Caco-2 (cell line): ENCODE results near the gene DIAPH3. TPM values are rescaled to one million over a fixed set of nuclear protein-coding genes. Genes with fewer than 3 reads are reported as not detected.
A peak's percentile ranks its signal among the peaks of the same experiment; 100 is the strongest.

Source experiments
- BruUV-seq: library from RNA; stranded (reverse); fragments of 400-500 nt; replicated peaks from 2 replicates; lab custom pipeline; 2021; lab: Mats Ljungman, UMichigan
- CTCF ChIA-PET: fragments of 300-600 bp; sonication (Branson Sonifier 250); formaldehyde crosslinking; loops from one replicate; lab custom pipeline; 2022; ENCODE audit warnings: antibody characterized with exemption; lab: Charles Lee
- POLR2A ChIA-PET: fragments of 300-600 bp; sonication (Branson Sonifier 250); formaldehyde crosslinking; loops from one replicate; lab custom pipeline; 2022; ENCODE audit warnings: antibody characterized with exemption; lab: Charles Lee
- DNase-seq, 2 experiments: peaks; one replicate each; pipeline versions ENCODE4 v3.0.0 to v3.0.0-alpha.2; 2020 to 2022
- H3K27me3 ChIP-seq: replicated peaks from 2 replicates; pipeline ENCODE4 v1.6.0; 2011; ENCODE audit warnings: low read length; ENCODE audit not compliant: control insufficient read depth, insufficient read depth
- H3K36me3 ChIP-seq: 2 replicates; pipeline ENCODE4 v1.5.1; 2011; ENCODE audit warnings: low read length; ENCODE audit not compliant: control insufficient read depth, insufficient read depth
- H3K4me1 ChIP-seq: fragments of 250-450 bp; sonication (Bioruptor Pico); 2 replicates; pipeline ENCODE4 v1.5.1; 2020; ENCODE audit warnings: mild to moderate bottlenecking
- H3K4me3 ChIP-seq: 2 replicates; pipeline ENCODE4 v1.5.1; 2011; ENCODE audit warnings: low read depth, mild to moderate bottlenecking, control low read depth, low read length
- H3K9me3 ChIP-seq: fragments of 250-450 bp; sonication (Bioruptor Pico); 2 replicates; pipeline ENCODE4 v1.5.1; 2020; ENCODE audit warnings: mild to moderate bottlenecking, moderate library complexity
- H3K27ac Mint-ChIP-seq: one replicate; pipeline ENCODE4 v1.8.0; 2022; ENCODE audit warnings: mixed read lengths; ENCODE audit not compliant: unreplicated experiment
- H3K27me3 Mint-ChIP-seq: one replicate; pipeline ENCODE4 v1.8.0; 2022; ENCODE audit warnings: mixed read lengths; ENCODE audit not compliant: insufficient read depth, unreplicated experiment
- H3K36me3 Mint-ChIP-seq: one replicate; pipeline ENCODE4 v1.8.0; 2022; ENCODE audit warnings: mild to moderate bottlenecking, mixed read lengths; ENCODE audit not compliant: insufficient read depth, unreplicated experiment
- H3K4me1 Mint-ChIP-seq: one replicate; pipeline ENCODE4 v1.8.0; 2022; ENCODE audit warnings: low read depth, mixed read lengths; ENCODE audit not compliant: unreplicated experiment
- H3K4me3 Mint-ChIP-seq: one replicate; pipeline ENCODE4 v1.8.0; 2022; ENCODE audit warnings: mild to moderate bottlenecking, moderate library complexity, mixed read lengths; ENCODE audit not compliant: unreplicated experiment
- H3K9me3 Mint-ChIP-seq: one replicate; pipeline ENCODE4 v1.8.0; 2022; ENCODE audit warnings: mixed read lengths; ENCODE audit not compliant: unreplicated experiment
- CTCF ChIP-seq, 2 experiments: fragments of 200-600 bp in 1 of 2; IDR thresholded peaks; 1 replicate in 1 of 2; 2 replicates in 1 of 2; pipeline versions ENCODE4 v1.5.1 to v1.8.0; 2011 to 2022; ENCODE audit warnings: antibody characterized with exemption in 1 of 2, control low read depth in 1 of 2, inconsistent platforms in 1 of 2, low read depth in 1 of 2, low read length in 1 of 2, mild to moderate bottlenecking in 1 of 2, moderate library complexity in 1 of 2; ENCODE audit not compliant: insufficient read depth in 1 of 2, severe bottlenecking in 1 of 2, unreplicated experiment in 1 of 2
- intact Hi-C: fragments of 100-400 bp; cut with micrococcal nuclease; formaldehyde crosslinking; loops from one replicate; pipeline ENCODE4 v1.10.0; 2022; ENCODE audit not compliant: unreplicated experiment
- total RNA-seq: library from RNA; stranded (reverse); gene quantifications from 2 replicates; pipeline ENCODE4 v1.2.3, GENCODE V29; 2022

The DIAPH3 gene
- total RNA-seq, 1 experiment from 2014 or later, result 60.6 TPM

- peaks cover 39% of the 10 kb centered on the region for H3K36me3 Mint-ChIP-seq
- ChIA-PET POLR2A (no interaction called here), CTCF (no interaction called here)
- H3K27me3 Mint-ChIP-seq, result no peaks in the 10 kb centered on the region
- DNase-seq, result no peak
- Histone ChIP-seq H3K9me3 (no peaks in the 10 kb centered on the region), H3K4me3 (no peak overlapping the region), H3K27me3 (no peaks in the 10 kb centered on the region), H3K4me1 (no peaks in the 10 kb centered on the region), H3K36me3 (no peaks in the 10 kb centered on the region)
- no peak for TF ChIP-seq CTCF (IDR thresholded peaks at IDR 0.05; ENCODE audit: insufficient read depth in 1 of 2, low read depth in 1 of 2, low read length in 1 of 2, severe bottlenecking in 1 of 2, unreplicated experiment in 1 of 2)
- BruUV-seq, result no TSS peak
- intact Hi-C loops, result no loop called here
- no peak overlapping the region for H3K27ac Mint-ChIP-seq
- no peak overlapping the region for H3K4me3 Mint-ChIP-seq
- H3K9me3 Mint-ChIP-seq, result no peaks in the 10 kb centered on the region
- no peaks in the 10 kb centered on the region for H3K4me1 Mint-ChIP-seq
Measured at GRCh38 chr13:59914556-59914955, 249.2 kb downstream of the DIAPH3 start.

- POLR2A ChIA-PET, result no interaction called here
- Histone ChIP-seq H3K4me1 (peaks cover 11% of the 10 kb centered on the region; the same call in 1 of the 2 replicates), H3K36me3 (no peaks in the 10 kb centered on the region), H3K9me3 (no peaks in the 10 kb centered on the region), H3K4me3 (no peak overlapping the region), H3K27me3 (no peaks in the 10 kb centered on the region)
- Mint-ChIP-seq H3K4me1 (peaks cover 7% of the 10 kb centered on the region), H3K4me3 (no peak overlapping the region), H3K27ac (no peak overlapping the region), H3K36me3 (peaks cover 25% of the 10 kb centered on the region), H3K9me3 (no peaks in the 10 kb centered on the region), H3K27me3 (no peaks in the 10 kb centered on the region)
- DNase-seq, result peak in 1 of 2 experiments; percentile 30
- CTCF ChIA-PET, result interaction anchor here (0.7 to 2.2 kb wide), 4 partner anchors 60 to 226 kb away, joined by 3 to 18 read pairs (median 6); no protein-coding TSS in a partner anchor
- BruUV-seq, result no TSS peak
- intact Hi-C loops, result loop anchor here (1.0 to 10.0 kb wide), 7 partner anchors 60 to 528 kb away; no protein-coding TSS in a partner anchor
- peak; percentile 66 to 67 for TF ChIP-seq CTCF (IDR thresholded peaks at IDR 0.05; ENCODE audit: insufficient read depth in 1 of 2, low read depth in 1 of 2, low read length in 1 of 2, severe bottlenecking in 1 of 2, unreplicated experiment in 1 of 2)
Measured at GRCh38 chr13:59906413-59907049, 257.2 kb downstream of the DIAPH3 start.

- Histone ChIP-seq H3K4me3 (no peak overlapping the region), H3K36me3 (no peaks in the 10 kb centered on the region), H3K27me3 (no peaks in the 10 kb centered on the region; the same call in 1 of the 2 replicates), H3K4me1 (peaks cover 5% of the 10 kb centered on the region; the same call in 1 of the 2 replicates), H3K9me3 (no peaks in the 10 kb centered on the region)
- Mint-ChIP-seq H3K4me3 (no peak overlapping the region), H3K4me1 (peaks cover under 1% of the 10 kb centered on the region), H3K27me3 (no peaks in the 10 kb centered on the region), H3K27ac (no peak overlapping the region), H3K9me3 (no peaks in the 10 kb centered on the region), H3K36me3 (peaks cover 37% of the 10 kb centered on the region)
- ChIA-PET CTCF (no interaction called here), POLR2A (no interaction called here)
- intact Hi-C loops, result loop anchor here (10.0 kb wide), 1 partner anchor 534 kb away; no protein-coding TSS in a partner anchor
- no TSS peak for BruUV-seq
- no peak for TF ChIP-seq CTCF (IDR thresholded peaks at IDR 0.05; ENCODE audit: insufficient read depth in 1 of 2, low read depth in 1 of 2, low read length in 1 of 2, severe bottlenecking in 1 of 2, unreplicated experiment in 1 of 2)
- DNase-seq, result no peak
Measured at GRCh38 chr13:59901191-59901590, 262.5 kb downstream of the DIAPH3 start.
